PC-9 (cell line): ENCODE results near the gene MCU.

Source experiments
- CTCF ChIP-seq: fragments of 200-600 bp; sonication (generic); conservative IDR thresholded peaks from 2 replicates; pipeline ENCODE4 v1.6.1; 2017; ENCODE audit warnings: mixed run types, antibody characterized with exemption, mild to moderate bottlenecking, moderate library complexity
- EZH2 ChIP-seq: fragments of 200-600 bp; sonication (generic); IDR thresholded peaks from 2 replicates; pipeline ENCODE4 v1.8.0; 2017; ENCODE audit warnings: antibody characterized with exemption, low read depth

GRCh38 chr10:72910705-72911104, 218.8 kb downstream of the MCU start:
- TF ChIP-seq CTCF (no peak), EZH2 (no peak)
